OCI-LY7 (cell line): Measurements from ENCODE around the gene DTX1.

Experiments used
- EZH2phosphoT487 ChIP-seq: fragments of 200-600 bp; sonication (generic); IDR thresholded peaks from 2 replicates; pipeline ENCODE4 v1.6.1; 2018; ENCODE audit warnings: low read depth, borderline replicate concordance, mild to moderate bottlenecking, mixed run types, antibody characterized with exemption, low read length, moderate library complexity, mixed read lengths
- TF ChIP-seq, protein P1 (sequence below): fragments of 200-600 bp; sonication (generic); conservative IDR thresholded peaks from 2 replicates; pipeline ENCODE4 v1.5.1; 2014; ENCODE audit warnings: mild to moderate bottlenecking, antibody characterized with exemption, low read length, moderate library complexity, mixed read lengths

DNA sequence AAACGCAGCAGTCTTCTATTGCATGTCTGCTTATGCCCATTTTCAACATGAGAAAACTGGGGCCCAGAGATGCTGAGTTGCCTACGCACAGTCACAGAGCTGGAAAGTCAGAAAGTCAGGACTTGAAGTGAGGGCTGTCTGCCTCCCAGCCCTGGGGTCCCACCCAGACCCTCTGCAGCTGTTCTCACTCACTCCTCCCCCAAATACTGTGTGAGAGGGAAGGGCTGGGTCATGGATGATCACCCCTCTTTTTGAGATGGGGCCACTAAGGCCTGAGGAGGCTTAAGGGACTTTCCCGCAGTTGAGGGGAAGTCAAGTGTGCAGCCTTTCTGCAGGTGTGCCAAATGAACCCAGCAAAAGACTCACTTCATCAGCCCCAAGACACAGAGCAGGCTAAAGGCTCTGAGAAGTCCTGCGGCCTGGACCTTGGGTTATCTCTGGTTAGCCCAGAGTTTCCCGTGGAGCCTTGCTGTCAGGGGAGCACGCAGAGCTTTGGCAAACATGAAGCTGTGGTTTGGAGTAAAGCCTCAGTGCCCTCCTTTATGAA is 18.7 kb downstream of the DTX1 start:
- TF ChIP-seq EZH2phosphoT487: no peak
- TF ChIP-seq, protein P1, sequence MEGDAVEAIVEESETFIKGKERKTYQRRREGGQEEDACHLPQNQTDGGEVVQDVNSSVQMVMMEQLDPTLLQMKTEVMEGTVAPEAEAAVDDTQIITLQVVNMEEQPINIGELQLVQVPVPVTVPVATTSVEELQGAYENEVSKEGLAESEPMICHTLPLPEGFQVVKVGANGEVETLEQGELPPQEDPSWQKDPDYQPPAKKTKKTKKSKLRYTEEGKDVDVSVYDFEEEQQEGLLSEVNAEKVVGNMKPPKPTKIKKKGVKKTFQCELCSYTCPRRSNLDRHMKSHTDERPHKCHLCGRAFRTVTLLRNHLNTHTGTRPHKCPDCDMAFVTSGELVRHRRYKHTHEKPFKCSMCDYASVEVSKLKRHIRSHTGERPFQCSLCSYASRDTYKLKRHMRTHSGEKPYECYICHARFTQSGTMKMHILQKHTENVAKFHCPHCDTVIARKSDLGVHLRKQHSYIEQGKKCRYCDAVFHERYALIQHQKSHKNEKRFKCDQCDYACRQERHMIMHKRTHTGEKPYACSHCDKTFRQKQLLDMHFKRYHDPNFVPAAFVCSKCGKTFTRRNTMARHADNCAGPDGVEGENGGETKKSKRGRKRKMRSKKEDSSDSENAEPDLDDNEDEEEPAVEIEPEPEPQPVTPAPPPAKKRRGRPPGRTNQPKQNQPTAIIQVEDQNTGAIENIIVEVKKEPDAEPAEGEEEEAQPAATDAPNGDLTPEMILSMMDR: no peak
